Iris pigment epithelial cell (primary cell): ENCODE results near the gene ATP5F1C.
A peak's percentile ranks its signal among the peaks of the same experiment; 100 is the strongest.
"Not testable (repeated sequence)": the region's sequence is repeated elsewhere in the genome, so short reads cannot be mapped to it uniquely, and the experiment has no call there.

Experiments
- DNase-seq: peaks from one replicate; pipeline ENCODE4 v3.0.0-alpha.2; 2011; ENCODE audit warnings: low read depth

ATP5F1C gene

GRCh38 chr10:7787857-7788638, at the start of gene ATP5F1C, which contains the start of gene KIN:
ATP5F1C (plus strand) TSS chr10:7788177; CDS start chr10:7788208, 31 bp downstream.
KIN (minus strand) TSS chr10:7787993; CDS start chr10:7787933, 60 bp downstream.
- peak; percentile 95 for DNase-seq

- DNase-seq: no peak
These were observed 49.2 kb upstream of the ATP5F1C start for GRCh38 chr10:7738536-7739407.

- no peak for DNase-seq
These were observed 43.7 kb upstream of the ATP5F1C start for GRCh38 chr10:7744307-7744706.

- DNase-seq: peak; percentile 31
These were observed 39.3 kb upstream of the ATP5F1C start for GRCh38 chr10:7748637-7749036.

GRCh38 chr10:7750222-7750621, 37.8 kb upstream of the ATP5F1C start:
- no peak for DNase-seq

- DNase-seq: no peak
These were observed 35.7 kb upstream of the ATP5F1C start for GRCh38 chr10:7752251-7752650.

GRCh38 chr10:7755103-7755502, 32.9 kb upstream of the ATP5F1C start:
- no peak for DNase-seq

- peak; percentile 35 for DNase-seq
These were observed 31.5 kb upstream of the ATP5F1C start for GRCh38 chr10:7756360-7756992.

- no peak for DNase-seq
These were observed 24.0 kb upstream of the ATP5F1C start for GRCh38 chr10:7763929-7764328.

- no peak for DNase-seq
These were observed 21.7 kb upstream of the ATP5F1C start for GRCh38 chr10:7766241-7766640.

GRCh38 chr10:7767209-7767608, 20.8 kb upstream of the ATP5F1C start:
- peak; percentile 97 for DNase-seq

- DNase-seq: no peak
These were observed 19.6 kb upstream of the ATP5F1C start for GRCh38 chr10:7768417-7768816.

- DNase-seq: no peak
These were observed 13.9 kb upstream of the ATP5F1C start for GRCh38 chr10:7773845-7774801.

GRCh38 chr10:7776777-7777176, 11.2 kb upstream of the ATP5F1C start:
- no peak for DNase-seq

GRCh38 chr10:7782194-7782593, 5.8 kb upstream of the ATP5F1C start:
- not testable (repeated sequence) for DNase-seq

- DNase-seq: no peak
These were observed 1.5 kb upstream of the ATP5F1C start for GRCh38 chr10:7786430-7786829.

- peak; percentile 40 for DNase-seq
These were observed 674 bp upstream of the ATP5F1C start for GRCh38 chr10:7787150-7787856.

- DNase-seq: peak; percentile 40
These were observed 786 bp downstream of the ATP5F1C start for GRCh38 chr10:7788639-7789286.

- peak; percentile 29 for DNase-seq
These were observed 1.4 kb downstream of the ATP5F1C start for GRCh38 chr10:7789390-7789789.

- no peak for DNase-seq
These were observed 4.6 kb downstream of the ATP5F1C start for GRCh38 chr10:7792541-7792940.
